Measurements from ENCODE around the gene OXT.

- TF ChIP-seq CTCF (IDR thresholded peaks at IDR 0.05; ENCODE audit: low read depth, low read length, missing input control) (no peak), MAX (IDR thresholded peaks at IDR 0.05) (no peak), EGR1 (IDR thresholded peaks at IDR 0.05; ENCODE audit: low read depth in 2 of 2) (no peak), HNF4A (conservative IDR thresholded peaks at IDR 0.05) (no peak), REST (IDR thresholded peaks at IDR 0.05) (no peak), GABPA (IDR thresholded peaks at IDR 0.05 in 1 of 2, conservative IDR thresholded peaks at IDR 0.05 in 1 of 2) (no peak), ATF3 (IDR thresholded peaks at IDR 0.05) (no peak), TAF1 (conservative IDR thresholded peaks at IDR 0.05) (no peak), FOXA2 (IDR thresholded peaks at IDR 0.05) (no peak), JUND (IDR thresholded peaks at IDR 0.05) (no peak), RAD21 (IDR thresholded peaks at IDR 0.05) (no peak), YY1 (IDR thresholded peaks at IDR 0.05) (no peak), FOXA1 (IDR thresholded peaks at IDR 0.05) (no peak)
These were observed 31.4 kb downstream of the OXT start for GRCh38 chr20:3102575-3103368.

Data from liver (tissue), 3 donors.